GM12872 (cell line): ENCODE measurements around the gene TOB2.

Source experiments
- TF ChIP-seq, protein P1 (sequence below): IDR thresholded peaks from 3 replicates; pipeline ENCODE4 v1.5.1; 2011; ENCODE audit warnings: low read depth, mild to moderate bottlenecking, low read length, moderate library complexity; ENCODE audit not compliant: insufficient read depth

TOB2 gene, protein sequence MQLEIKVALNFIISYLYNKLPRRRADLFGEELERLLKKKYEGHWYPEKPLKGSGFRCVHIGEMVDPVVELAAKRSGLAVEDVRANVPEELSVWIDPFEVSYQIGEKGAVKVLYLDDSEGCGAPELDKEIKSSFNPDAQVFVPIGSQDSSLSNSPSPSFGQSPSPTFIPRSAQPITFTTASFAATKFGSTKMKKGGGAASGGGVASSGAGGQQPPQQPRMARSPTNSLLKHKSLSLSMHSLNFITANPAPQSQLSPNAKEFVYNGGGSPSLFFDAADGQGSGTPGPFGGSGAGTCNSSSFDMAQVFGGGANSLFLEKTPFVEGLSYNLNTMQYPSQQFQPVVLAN

DNA sequence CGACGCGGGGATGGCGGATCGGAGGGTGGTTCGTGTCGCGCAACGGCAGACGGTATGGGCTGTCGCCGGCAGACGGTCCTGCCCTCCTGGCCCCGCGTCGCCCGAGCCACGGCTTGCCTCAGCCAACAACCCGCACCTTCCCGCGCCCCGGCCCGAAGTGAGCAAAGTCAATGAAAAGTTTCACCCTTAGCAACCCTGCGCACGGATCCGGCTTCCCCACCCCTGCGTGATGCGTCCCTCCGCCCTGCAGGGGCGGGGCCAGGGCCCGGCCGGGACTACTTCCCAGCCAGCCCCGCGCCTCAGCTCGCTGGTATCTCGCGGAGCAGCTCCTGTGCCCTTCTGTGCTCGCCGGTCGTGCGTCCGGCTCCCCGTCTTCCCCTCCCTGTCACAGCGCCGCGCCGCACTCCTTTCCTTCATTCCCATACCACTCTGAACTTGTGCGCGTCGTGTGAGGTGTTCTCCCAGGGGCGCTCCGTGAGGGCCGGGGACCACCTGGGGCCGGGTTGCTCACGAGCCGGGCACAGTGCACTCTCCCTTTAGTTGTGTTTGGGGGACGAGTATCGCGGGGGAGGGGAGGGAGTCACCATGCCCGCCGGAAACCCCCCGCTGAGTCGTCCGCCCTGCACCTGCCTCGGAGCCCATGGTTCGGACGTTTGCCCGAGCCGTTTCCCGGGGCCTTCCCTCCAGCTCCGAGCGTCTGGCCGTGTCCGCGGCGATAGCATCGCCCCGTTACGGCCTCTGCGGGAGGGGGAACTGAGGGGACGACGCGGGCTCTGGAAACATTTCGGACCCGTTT, at the start of gene TOB2:
TOB2 (minus strand) TSS at position 163 of the 796 bp plus-strand sequence. CDS start 9,456 bp downstream, outside the sequence.
- TF ChIP-seq, protein P1, sequence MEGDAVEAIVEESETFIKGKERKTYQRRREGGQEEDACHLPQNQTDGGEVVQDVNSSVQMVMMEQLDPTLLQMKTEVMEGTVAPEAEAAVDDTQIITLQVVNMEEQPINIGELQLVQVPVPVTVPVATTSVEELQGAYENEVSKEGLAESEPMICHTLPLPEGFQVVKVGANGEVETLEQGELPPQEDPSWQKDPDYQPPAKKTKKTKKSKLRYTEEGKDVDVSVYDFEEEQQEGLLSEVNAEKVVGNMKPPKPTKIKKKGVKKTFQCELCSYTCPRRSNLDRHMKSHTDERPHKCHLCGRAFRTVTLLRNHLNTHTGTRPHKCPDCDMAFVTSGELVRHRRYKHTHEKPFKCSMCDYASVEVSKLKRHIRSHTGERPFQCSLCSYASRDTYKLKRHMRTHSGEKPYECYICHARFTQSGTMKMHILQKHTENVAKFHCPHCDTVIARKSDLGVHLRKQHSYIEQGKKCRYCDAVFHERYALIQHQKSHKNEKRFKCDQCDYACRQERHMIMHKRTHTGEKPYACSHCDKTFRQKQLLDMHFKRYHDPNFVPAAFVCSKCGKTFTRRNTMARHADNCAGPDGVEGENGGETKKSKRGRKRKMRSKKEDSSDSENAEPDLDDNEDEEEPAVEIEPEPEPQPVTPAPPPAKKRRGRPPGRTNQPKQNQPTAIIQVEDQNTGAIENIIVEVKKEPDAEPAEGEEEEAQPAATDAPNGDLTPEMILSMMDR, result no peak

DNA sequence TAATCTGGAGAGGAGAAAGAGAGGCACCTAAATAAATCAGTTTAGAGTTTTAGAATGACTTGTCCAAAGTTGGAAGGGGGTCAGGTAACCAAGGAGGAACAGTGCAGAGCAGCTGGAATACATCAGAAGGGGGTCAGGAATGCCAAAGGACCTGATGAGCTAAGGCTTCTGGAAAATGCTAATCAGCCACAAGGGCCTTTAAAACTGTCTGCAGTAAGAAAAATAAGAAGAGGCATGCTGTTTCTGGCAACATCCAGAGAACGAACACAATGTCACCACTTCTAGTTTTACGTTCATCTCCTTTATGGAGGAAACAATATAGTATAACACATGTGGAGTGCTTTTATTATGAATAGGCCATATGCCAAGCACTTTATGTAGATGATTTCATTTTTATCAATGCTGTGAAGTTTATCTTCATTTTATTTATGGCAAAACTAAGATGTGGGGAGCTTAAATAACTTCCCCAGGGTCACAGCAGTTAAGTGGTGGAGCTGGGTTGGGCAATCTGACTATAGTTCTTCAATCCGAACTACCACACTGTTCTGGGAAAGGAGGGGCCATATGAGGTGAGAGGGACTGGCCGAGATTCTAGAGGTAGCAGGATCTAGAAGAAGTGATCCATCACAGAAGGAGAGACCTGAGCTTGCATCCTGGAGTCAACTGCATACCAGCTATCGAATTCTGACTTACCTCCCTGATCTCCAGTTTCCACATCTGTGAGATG, 44.9 kb upstream of the TOB2 start:
- TF ChIP-seq, protein P1, result no peak

DNA sequence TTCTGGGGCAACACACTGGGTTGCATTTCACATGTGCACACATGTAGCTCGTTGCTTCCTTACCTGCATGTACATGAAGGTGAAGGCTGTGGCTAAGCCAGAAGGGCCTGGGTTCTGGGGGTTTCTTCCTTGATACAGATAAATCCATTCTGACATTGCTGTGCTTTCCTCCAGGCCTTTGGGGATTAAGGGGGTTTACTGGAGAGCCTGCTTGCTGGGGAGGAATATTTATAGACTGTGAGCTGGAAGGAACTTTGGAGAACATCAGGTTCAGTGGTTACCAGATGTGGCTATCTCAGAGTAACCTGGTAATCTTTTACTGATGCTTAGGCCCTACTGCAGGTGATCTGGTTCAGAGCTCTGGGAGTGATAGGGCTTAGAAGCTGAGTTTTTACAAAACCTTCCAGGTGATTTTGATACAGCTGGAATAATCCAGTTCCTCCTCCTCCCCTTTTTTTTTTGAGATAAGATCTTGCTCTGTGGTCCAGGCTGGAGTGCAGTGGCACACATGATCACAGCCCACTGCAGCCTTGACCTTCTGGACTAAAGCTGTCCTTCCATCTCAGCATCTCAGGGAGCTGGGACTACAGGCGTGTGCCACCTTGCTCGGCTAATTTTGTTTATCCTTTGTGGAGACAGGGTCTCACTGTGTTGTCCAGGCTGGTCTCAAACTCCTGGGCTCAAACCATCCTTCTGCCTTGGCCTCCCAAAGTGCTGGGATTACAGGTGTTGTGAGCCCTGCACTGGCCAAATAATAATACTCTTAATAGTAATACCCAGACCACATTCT, 42.2 kb upstream of the TOB2 start:
- TF ChIP-seq, protein P1, result no peak

DNA sequence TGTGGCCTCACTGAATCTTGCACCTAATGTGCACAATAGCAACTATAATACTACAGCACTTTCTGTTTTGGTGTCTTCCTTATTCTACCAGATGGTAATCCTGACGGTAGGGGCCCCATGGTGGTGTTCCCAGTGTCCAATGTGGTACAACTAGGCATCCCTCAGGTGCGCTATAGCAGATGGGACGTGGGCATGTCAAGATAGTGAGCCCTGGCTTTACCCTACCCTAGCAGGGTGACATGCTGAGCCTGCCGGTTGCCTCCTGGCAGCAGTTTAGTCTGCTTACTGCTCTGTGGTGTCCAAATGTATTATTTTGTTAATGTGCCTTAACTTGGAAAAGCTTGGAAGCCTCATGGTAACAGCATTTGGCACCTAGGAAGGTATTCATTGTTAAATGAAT, 41.5 kb upstream of the TOB2 start:
- TF ChIP-seq, protein P1, result no peak

DNA sequence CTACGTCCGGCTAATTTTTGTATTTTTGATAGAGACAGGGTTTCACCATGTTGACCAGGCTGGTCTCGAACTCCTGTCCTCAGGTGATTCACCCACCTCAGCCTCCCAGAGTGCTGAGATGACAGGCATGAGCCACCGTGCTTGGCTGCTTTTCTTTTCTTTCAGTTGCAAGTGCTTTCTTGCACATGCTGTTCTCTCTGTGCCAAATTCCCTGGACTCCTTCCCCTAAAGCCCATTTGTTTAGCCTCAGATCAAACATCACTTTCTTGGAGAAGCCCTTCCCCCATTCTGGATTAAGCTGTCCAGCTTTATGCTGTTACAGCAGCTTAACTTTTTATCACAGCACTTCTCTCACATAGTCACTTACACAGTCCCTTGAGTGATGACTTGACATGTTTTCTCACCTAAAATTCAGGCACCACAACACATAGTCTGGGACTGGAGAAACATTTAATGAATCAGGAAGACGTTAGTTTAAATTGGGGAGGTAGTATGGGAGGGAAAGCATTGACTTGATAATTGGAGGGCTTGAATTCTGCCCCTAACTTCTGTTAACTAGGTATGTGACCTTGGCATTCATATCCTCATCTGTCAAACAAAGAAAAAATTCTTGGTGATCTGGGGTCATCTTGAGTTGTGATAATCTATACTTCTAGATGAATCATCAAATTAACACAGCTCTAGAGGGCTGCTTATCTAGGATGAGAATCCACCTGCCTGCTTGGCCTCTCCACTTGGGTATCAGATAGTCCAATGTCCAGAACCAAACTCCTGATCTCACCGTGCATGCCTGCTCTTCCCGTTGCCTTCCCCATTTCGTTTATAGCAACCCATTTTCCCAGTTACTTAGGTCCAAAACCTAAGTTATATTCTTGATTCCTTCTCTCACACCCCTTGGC, 40.7 kb upstream of the TOB2 start:
- TF ChIP-seq, protein P1, result no peak

DNA sequence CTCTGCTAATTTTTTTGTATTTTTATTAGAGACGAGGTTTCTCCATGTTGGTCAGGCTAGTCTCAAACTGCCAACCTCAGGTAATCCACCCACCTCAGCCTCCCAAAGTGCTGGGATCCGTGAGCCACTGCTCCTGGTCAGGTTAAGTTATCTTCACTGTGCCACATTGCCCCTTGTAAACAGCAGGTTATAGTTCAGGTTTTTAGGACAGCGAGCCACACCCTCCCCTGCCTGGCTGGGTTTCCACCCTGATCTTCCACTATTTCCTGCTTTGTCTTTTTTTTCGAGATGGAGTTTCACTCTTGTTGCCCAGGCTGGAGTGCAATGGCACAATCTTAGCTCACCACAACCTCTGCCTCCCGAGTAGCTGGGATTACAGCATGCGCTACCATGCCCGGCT, 38.4 kb upstream of the TOB2 start:
- TF ChIP-seq, protein P1, result no peak
